CD4-positive, alpha-beta T cell (primary cell): ENCODE results near the gene KCNJ5. TPM values are rescaled to one million over a fixed set of nuclear protein-coding genes. Genes with fewer than 3 reads are reported as not detected.

Experiments used
- ATAC-seq: fragments of 200-7000 bp; cut with Tn5 transposase; one replicate; pipeline ENCODE4 v1.10.0; 2022; ENCODE audit warnings: mild to moderate bottlenecking; ENCODE audit not compliant: poor library complexity
- CTCF ChIA-PET: fragments of 350-600 bp; sonication (Branson Sonifier 250); formaldehyde crosslinking; loops from one replicate; lab custom pipeline; 2021; ENCODE audit warnings: antibody characterized with exemption, inconsistent platforms; lab: Charles Lee
- POLR2A ChIA-PET: fragments of 350-600 bp; sonication (Branson Sonifier 250); formaldehyde crosslinking; loops from one replicate; lab custom pipeline; 2021; ENCODE audit warnings: antibody characterized with exemption, inconsistent platforms; lab: Charles Lee
- DNase-seq, 14 experiments: peaks; one replicate each; pipeline ENCODE4 v3.0.0-alpha.2; 2013 to 2020; ENCODE audit warnings: mixed read lengths in 2 of 14
- H3K27ac ChIP-seq, 2 donors: one replicate each; pipeline versions ENCODE4 v1.5.1 to v1.7.0; 2013; ENCODE audit warnings: low read length in 2 of 2, low read depth in 1 of 2, mild to moderate bottlenecking in 1 of 2
- H3K27me3 ChIP-seq, 2 experiments: 1 replicate in 1 of 2; 2 replicates in 1 of 2; pipeline versions ENCODE4 v1.6.1 to v1.7.0; 2013; ENCODE audit warnings: low read length in 2 of 2, control low read depth in 1 of 2, mild to moderate bottlenecking in 1 of 2, moderate library complexity in 1 of 2; ENCODE audit not compliant: insufficient read depth in 2 of 2, control insufficient read depth in 1 of 2
- H3K36me3 ChIP-seq: one replicate; pipeline ENCODE4 v1.6.1; 2013; ENCODE audit warnings: low read length, control low read depth; ENCODE audit not compliant: insufficient read depth
- H3K4me1 ChIP-seq: one replicate; pipeline ENCODE4 v1.6.1; 2013; ENCODE audit warnings: low read length, control low read depth; ENCODE audit not compliant: insufficient read depth
- H3K4me3 ChIP-seq: one replicate; pipeline ENCODE4 v1.5.1; 2013; ENCODE audit warnings: mild to moderate bottlenecking, low read length, moderate library complexity
- H3K9me3 ChIP-seq, 2 experiments: 1 replicate in 1 of 2; 2 replicates in 1 of 2; pipeline versions ENCODE4 v1.6.1 to v1.7.0; 2013; ENCODE audit warnings: low read length in 2 of 2, mild to moderate bottlenecking in 2 of 2, control low read depth in 1 of 2, moderate library complexity in 1 of 2; ENCODE audit not compliant: control insufficient read depth in 1 of 2, insufficient read depth in 1 of 2
- H3K27ac Mint-ChIP-seq: one replicate; pipeline ENCODE4 v1.8.0; 2020; ENCODE audit warnings: mixed read lengths
- H3K27me3 Mint-ChIP-seq: one replicate; pipeline ENCODE4 v1.8.0; 2021; ENCODE audit warnings: mixed read lengths
- H3K36me3 Mint-ChIP-seq: one replicate; pipeline ENCODE4 v1.8.0; 2021; ENCODE audit warnings: low read depth, mixed read lengths
- H3K4me1 Mint-ChIP-seq: one replicate; pipeline ENCODE4 v1.8.0; 2021; ENCODE audit warnings: low read depth, mixed read lengths
- H3K4me3 Mint-ChIP-seq: one replicate; pipeline ENCODE4 v1.8.0; 2020; ENCODE audit warnings: mild to moderate bottlenecking, mixed read lengths
- H3K9me3 Mint-ChIP-seq: one replicate; pipeline ENCODE4 v1.8.0; 2020; ENCODE audit warnings: mixed read lengths
- intact Hi-C, 2 experiments: fragments of 100-400 bp; cut with DNase I in 1 of 2; cut with micrococcal nuclease in 1 of 2; formaldehyde crosslinking; loops; one replicate each; pipeline versions ENCODE4 v1.15.1 to v1.9.0; 2023 to 2025; cut with DNase I, micrococcal nuclease
- total RNA-seq, 174 experiments: library from RNA in 2 of 174; stranded (reverse) in 2 of 174; gene quantifications; one replicate each; pipeline ENCODE4 v1.2.3 and lab custom pipeline; 2021 to 2026
- TF ChIP-seq, protein P1 (sequence below): fragments of 200-600 bp; IDR thresholded peaks from one replicate; pipeline ENCODE4 v1.8.0; 2022; ENCODE audit warnings: antibody characterized with exemption, mild to moderate bottlenecking

KCNJ5 gene
- total RNA-seq, 2 experiments from 2014 or later: 0.05 TPM; not detected in 1

DNA sequence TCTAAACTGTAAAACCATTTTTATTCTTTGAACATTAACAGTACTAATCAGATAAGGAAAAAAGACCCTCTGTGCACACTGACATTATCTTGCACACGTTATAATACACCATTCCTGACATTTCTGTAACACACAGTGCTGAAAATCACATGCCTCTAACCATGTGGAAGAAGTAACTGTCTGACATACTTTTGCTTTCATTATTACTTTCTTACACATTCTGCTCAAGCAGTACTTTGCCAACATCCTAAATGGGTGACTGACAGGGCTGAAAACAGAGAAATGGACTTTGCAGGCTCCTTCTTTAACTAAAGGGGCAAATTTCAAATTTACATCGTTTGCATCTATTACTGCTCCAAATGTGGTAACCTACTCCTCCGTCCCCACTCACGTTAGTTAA is 74.3 kb downstream of the KCNJ5 start:
- Histone ChIP-seq H3K27me3 (no peaks in the 10 kb centered on the region), H3K4me3 (no peak overlapping the region), H3K27ac (no peak overlapping the region), H3K36me3 (peaks cover 3% of the 10 kb centered on the region), H3K4me1 (peaks cover under 1% of the 10 kb centered on the region), H3K9me3 (no peaks in the 10 kb centered on the region)
- H3K4me3 Mint-ChIP-seq: no peak overlapping the region
- intact Hi-C loops: no loop called here
- no peaks in the 10 kb centered on the region for H3K27me3 Mint-ChIP-seq
- H3K4me1 Mint-ChIP-seq: peaks cover 15% of the 10 kb centered on the region
- H3K9me3 Mint-ChIP-seq: no peaks in the 10 kb centered on the region
- DNase-seq: peak in 1 of 14 experiments; percentile 35
- ATAC-seq: no peak
- ChIA-PET POLR2A (no interaction called here), CTCF (no interaction called here)
- no peak overlapping the region for H3K27ac Mint-ChIP-seq
- peaks cover 19% of the 10 kb centered on the region for H3K36me3 Mint-ChIP-seq
- TF ChIP-seq, protein P1, sequence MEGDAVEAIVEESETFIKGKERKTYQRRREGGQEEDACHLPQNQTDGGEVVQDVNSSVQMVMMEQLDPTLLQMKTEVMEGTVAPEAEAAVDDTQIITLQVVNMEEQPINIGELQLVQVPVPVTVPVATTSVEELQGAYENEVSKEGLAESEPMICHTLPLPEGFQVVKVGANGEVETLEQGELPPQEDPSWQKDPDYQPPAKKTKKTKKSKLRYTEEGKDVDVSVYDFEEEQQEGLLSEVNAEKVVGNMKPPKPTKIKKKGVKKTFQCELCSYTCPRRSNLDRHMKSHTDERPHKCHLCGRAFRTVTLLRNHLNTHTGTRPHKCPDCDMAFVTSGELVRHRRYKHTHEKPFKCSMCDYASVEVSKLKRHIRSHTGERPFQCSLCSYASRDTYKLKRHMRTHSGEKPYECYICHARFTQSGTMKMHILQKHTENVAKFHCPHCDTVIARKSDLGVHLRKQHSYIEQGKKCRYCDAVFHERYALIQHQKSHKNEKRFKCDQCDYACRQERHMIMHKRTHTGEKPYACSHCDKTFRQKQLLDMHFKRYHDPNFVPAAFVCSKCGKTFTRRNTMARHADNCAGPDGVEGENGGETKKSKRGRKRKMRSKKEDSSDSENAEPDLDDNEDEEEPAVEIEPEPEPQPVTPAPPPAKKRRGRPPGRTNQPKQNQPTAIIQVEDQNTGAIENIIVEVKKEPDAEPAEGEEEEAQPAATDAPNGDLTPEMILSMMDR: no peak

DNA sequence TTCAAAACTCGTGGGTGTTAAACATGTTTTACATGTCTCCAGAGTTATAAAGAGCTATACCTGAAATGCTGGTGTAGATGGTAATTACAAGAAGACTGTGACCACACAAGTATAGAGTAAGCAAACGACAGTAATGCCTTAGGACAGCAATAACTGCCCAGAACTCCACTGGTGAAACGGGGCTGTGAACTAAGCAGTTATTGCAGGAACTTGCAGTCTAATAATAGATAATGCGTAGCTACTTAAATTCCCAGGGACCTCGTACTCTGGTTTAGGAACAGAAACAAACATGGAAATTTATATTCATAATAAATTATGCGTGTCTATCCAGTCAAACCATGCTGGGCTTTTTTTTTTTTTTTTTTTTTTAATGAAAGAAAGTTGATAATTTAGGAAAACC is 76.4 kb downstream of the KCNJ5 start:
- H3K4me3 ChIP-seq: no peak overlapping the region
- no peaks in the 10 kb centered on the region for H3K27me3 ChIP-seq
- POLR2A ChIA-PET: no interaction called here
- Mint-ChIP-seq H3K9me3 (no peaks in the 10 kb centered on the region), H3K27ac (no peak overlapping the region), H3K4me3 (no peak overlapping the region), H3K4me1 (peaks cover 15% of the 10 kb centered on the region), H3K27me3 (no peaks in the 10 kb centered on the region), H3K36me3 (peaks cover 39% of the 10 kb centered on the region)
- DNase-seq (no peak), ATAC-seq (no peak)
- intact Hi-C loops: no loop called here
- TF ChIP-seq, protein P1: no peak
- no peak overlapping the region for H3K27ac ChIP-seq
- H3K9me3 ChIP-seq: no peaks in the 10 kb centered on the region
- peaks cover 3% of the 10 kb centered on the region for H3K36me3 ChIP-seq
- peaks cover 6% of the 10 kb centered on the region for H3K4me1 ChIP-seq
- CTCF ChIA-PET: interaction anchor here (0.7 kb wide), 1 partner anchor 8 kb away, joined by 3 read pairs; no protein-coding TSS in a partner anchor

DNA sequence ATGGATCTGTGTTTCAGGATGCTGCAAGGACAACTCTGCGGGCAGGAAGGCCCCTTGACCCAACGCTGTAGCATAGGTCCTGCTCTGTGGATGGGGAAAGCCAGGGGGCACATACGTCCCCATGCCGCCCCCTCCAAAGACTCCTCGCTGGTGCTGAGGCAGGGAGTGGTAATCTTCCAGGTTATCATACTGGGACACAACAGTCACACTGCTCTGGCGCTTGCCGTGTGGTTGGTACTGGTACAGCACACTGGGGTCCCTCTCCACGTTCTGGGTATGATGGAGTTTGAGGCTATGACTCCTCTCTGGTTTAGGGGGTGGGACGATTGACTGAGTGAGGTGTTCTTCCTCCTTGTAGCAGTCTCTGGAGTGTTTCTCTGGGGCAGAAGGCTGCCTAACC is 77.8 kb downstream of the KCNJ5 start:
- POLR2A ChIA-PET: no interaction called here
- H3K27me3 Mint-ChIP-seq: no peaks in the 10 kb centered on the region
- Histone ChIP-seq H3K4me1 (peaks cover 6% of the 10 kb centered on the region), H3K36me3 (peaks cover 3% of the 10 kb centered on the region), H3K27ac (no peak overlapping the region), H3K4me3 (no peak overlapping the region), H3K9me3 (no peaks in the 10 kb centered on the region), H3K27me3 (no peaks in the 10 kb centered on the region)
- H3K36me3 Mint-ChIP-seq: peaks cover 53% of the 10 kb centered on the region
- CTCF ChIA-PET: no interaction called here
- no peak overlapping the region for H3K27ac Mint-ChIP-seq
- TF ChIP-seq, protein P1: no peak
- H3K9me3 Mint-ChIP-seq: no peaks in the 10 kb centered on the region
- ATAC-seq (no peak), DNase-seq (no peak)
- H3K4me3 Mint-ChIP-seq: no peak overlapping the region
- H3K4me1 Mint-ChIP-seq: peaks cover 15% of the 10 kb centered on the region
- intact Hi-C loops: no loop called here

Other genes starting within 250 kb of the KCNJ5 start
- gene FLI1, start 197.3 kb upstream of the KCNJ5 start, total RNA-seq: 10 to 100 TPM; 56.6 to 60.4 TPM
- under 1 TPM; 0.22 to 0.27 TPM for gene KCNJ1, start 24.1 kb upstream of the KCNJ5 start, total RNA-seq
- under 1 TPM in 1 of 2 experiments, not detected in 1; 0.20 TPM for gene TP53AIP1, start 51.5 kb downstream of the KCNJ5 start, total RNA-seq